Activated T-helper 2 cell treated with anti-CD3 and anti-CD28 coated beads, Interferon-gamma antibody, Interleukin-2, Interleukin-4, amounts not matched to agents 10 μg/mL and 5 μg/mL and 100 μg/mL, durations not matched to agents 14 hours and 24 hours and 36 hours (primary cell): ENCODE results near the gene SPATA7. TPM values are rescaled to one million over a fixed set of nuclear protein-coding genes. Genes with fewer than 3 reads are reported as not detected.
"Not testable (repeated sequence)": the region's sequence is repeated elsewhere in the genome, so short reads cannot be mapped to it uniquely, and the experiment has no call there.

Source experiments
- DNase-seq: peaks from one replicate; pipeline ENCODE4 v3.0.0; 2021; ENCODE audit warnings: low spot score
- H3K27ac Mint-ChIP-seq: one replicate; pipeline ENCODE4 v1.8.0; 2021; ENCODE audit warnings: mixed read lengths
- H3K27me3 Mint-ChIP-seq: one replicate; pipeline ENCODE4 v1.8.0; 2021; ENCODE audit warnings: low read depth, mixed read lengths
- H3K36me3 Mint-ChIP-seq: one replicate; pipeline ENCODE4 v1.8.0; 2021; ENCODE audit warnings: low read depth, mixed read lengths
- H3K4me1 Mint-ChIP-seq: one replicate; pipeline ENCODE4 v1.8.0; 2021; ENCODE audit warnings: low read depth, mixed read lengths
- H3K4me3 Mint-ChIP-seq: one replicate; pipeline ENCODE4 v1.8.0; 2021; ENCODE audit warnings: low read depth, mild to moderate bottlenecking, moderate library complexity, mixed read lengths
- H3K9me3 Mint-ChIP-seq: one replicate; pipeline ENCODE4 v1.8.0; 2021; ENCODE audit warnings: mixed read lengths
- intact Hi-C: fragments of 100-400 bp; cut with micrococcal nuclease; formaldehyde crosslinking; loops from one replicate; pipeline ENCODE4 v1.15.1; 2023
- total RNA-seq: library from RNA; stranded (reverse); gene quantifications from 2 replicates; pipeline ENCODE4 v1.2.3, GENCODE V29; 2022

Gene SPATA7
- total RNA-seq, 1 donor from 2014 or later = 3.1 TPM

GRCh38 chr14:88379706-88380343 is 5.6 kb upstream of the SPATA7 start:
- Mint-ChIP-seq H3K27me3 (peaks cover 30% of the 10 kb centered on the region), H3K36me3 (no peaks in the 10 kb centered on the region), H3K9me3 (no peaks in the 10 kb centered on the region), H3K4me3 (no peak overlapping the region), H3K27ac (no peak overlapping the region), H3K4me1 (peaks cover 10% of the 10 kb centered on the region)
- no peak for DNase-seq
- intact Hi-C loops = loop anchor here (10.0 kb wide), 1 partner anchor 375 kb away; the partner anchor contains the start of gene GPR65

GRCh38 chr14:88380405-88380804 is 5.1 kb upstream of the SPATA7 start:
- Mint-ChIP-seq H3K9me3 (no peaks in the 10 kb centered on the region), H3K27me3 (peaks cover 30% of the 10 kb centered on the region), H3K27ac (no peak overlapping the region), H3K4me1 (peaks cover 13% of the 10 kb centered on the region), H3K36me3 (no peaks in the 10 kb centered on the region), H3K4me3 (no peak overlapping the region)
- intact Hi-C loops = loop anchor here (10.0 kb wide), 1 partner anchor 376 kb away; the partner anchor contains the start of gene GPR65
- DNase-seq = no peak

- not testable (repeated sequence) for H3K4me3 Mint-ChIP-seq, H3K36me3 Mint-ChIP-seq, H3K9me3 Mint-ChIP-seq, DNase-seq, H3K27ac Mint-ChIP-seq
- H3K27me3 Mint-ChIP-seq = peaks cover 30% of the 10 kb centered on the region
- intact Hi-C loops = loop anchor here (10.0 kb wide), 1 partner anchor 377 kb away; the partner anchor contains the start of gene GPR65
- peaks cover 19% of the 10 kb centered on the region for H3K4me1 Mint-ChIP-seq
Observed at GRCh38 chr14:88381634-88382033, 3.8 kb upstream of the SPATA7 start.

GRCh38 chr14:88384718-88385117 is 739 bp upstream of the SPATA7 start:
- Mint-ChIP-seq H3K4me3 (peak overlapping the region; percentile 96), H3K36me3 (no peaks in the 10 kb centered on the region), H3K4me1 (peaks cover 19% of the 10 kb centered on the region), H3K27me3 (peaks cover 21% of the 10 kb centered on the region), H3K27ac (no peak overlapping the region), H3K9me3 (no peaks in the 10 kb centered on the region)
- DNase-seq = no peak
- intact Hi-C loops = loop anchor here (5.0 to 10.0 kb wide), 2 partner anchors 178 to 380 kb away; partner anchors contain the start of genes GPR65 and ZC3H14

- Mint-ChIP-seq H3K27me3 (peaks cover 21% of the 10 kb centered on the region), H3K27ac (no peak overlapping the region), H3K4me1 (peaks cover 19% of the 10 kb centered on the region), H3K36me3 (no peaks in the 10 kb centered on the region), H3K9me3 (no peaks in the 10 kb centered on the region), H3K4me3 (peak overlapping the region; percentile 96)
- no peak for DNase-seq
- intact Hi-C loops = loop anchor here (5.0 to 10.0 kb wide), 2 partner anchors 176 to 382 kb away; partner anchors contain the start of genes GPR65 and ZC3H14
Observed at GRCh38 chr14:88386256-88386794, 868 bp downstream of the SPATA7 start.

- no peak for DNase-seq
- Mint-ChIP-seq H3K27me3 (peaks cover 7% of the 10 kb centered on the region), H3K27ac (no peak overlapping the region), H3K9me3 (no peaks in the 10 kb centered on the region), H3K36me3 (no peaks in the 10 kb centered on the region), H3K4me1 (peaks cover 15% of the 10 kb centered on the region), H3K4me3 (no peak overlapping the region)
- intact Hi-C loops = loop anchor here (5.0 to 10.0 kb wide), 2 partner anchors 173 to 384 kb away; partner anchors contain the start of genes GPR65 and ZC3H14
Observed at GRCh38 chr14:88388741-88389282, 3.4 kb downstream of the SPATA7 start.

GRCh38 chr14:88392609-88393008 is 7.2 kb downstream of the SPATA7 start:
- H3K9me3 Mint-ChIP-seq = no peaks in the 10 kb centered on the region
- H3K4me1 Mint-ChIP-seq = no peaks in the 10 kb centered on the region
- H3K4me3 Mint-ChIP-seq = no peak overlapping the region
- peaks cover 2% of the 10 kb centered on the region for H3K27me3 Mint-ChIP-seq
- intact Hi-C loops = no loop called here
- DNase-seq = no peak
- no peak overlapping the region for H3K27ac Mint-ChIP-seq
- peaks cover 4% of the 10 kb centered on the region for H3K36me3 Mint-ChIP-seq

- H3K27ac Mint-ChIP-seq = no peak overlapping the region
- DNase-seq = no peak
- no peak overlapping the region for H3K4me3 Mint-ChIP-seq
- H3K9me3 Mint-ChIP-seq = peaks cover 13% of the 10 kb centered on the region
- no peaks in the 10 kb centered on the region for H3K27me3 Mint-ChIP-seq
- no peaks in the 10 kb centered on the region for H3K36me3 Mint-ChIP-seq
- H3K4me1 Mint-ChIP-seq = no peaks in the 10 kb centered on the region
- intact Hi-C loops = no loop called here
Observed at GRCh38 chr14:88411039-88411438, 25.6 kb downstream of the SPATA7 start.

- peaks cover 7% of the 10 kb centered on the region for H3K36me3 Mint-ChIP-seq
- H3K4me3 Mint-ChIP-seq = no peak overlapping the region
- H3K9me3 Mint-ChIP-seq = peaks cover 23% of the 10 kb centered on the region
- intact Hi-C loops = no loop called here
- H3K4me1 Mint-ChIP-seq = no peaks in the 10 kb centered on the region
- DNase-seq = no peak
- no peaks in the 10 kb centered on the region for H3K27me3 Mint-ChIP-seq
- no peak overlapping the region for H3K27ac Mint-ChIP-seq
Observed at GRCh38 chr14:88417594-88417993, 32.1 kb downstream of the SPATA7 start.

GRCh38 chr14:88420187-88420586 is 34.7 kb downstream of the SPATA7 start:
- Mint-ChIP-seq H3K27ac (no peak overlapping the region), H3K9me3 (peaks cover 18% of the 10 kb centered on the region), H3K4me3 (no peak overlapping the region), H3K4me1 (no peaks in the 10 kb centered on the region), H3K27me3 (no peaks in the 10 kb centered on the region), H3K36me3 (peaks cover 7% of the 10 kb centered on the region)
- no peak for DNase-seq
- intact Hi-C loops = no loop called here

GRCh38 chr14:88421286-88421685 is 35.8 kb downstream of the SPATA7 start:
- peaks cover 14% of the 10 kb centered on the region for H3K9me3 Mint-ChIP-seq
- intact Hi-C loops = no loop called here
- no peaks in the 10 kb centered on the region for H3K27me3 Mint-ChIP-seq
- H3K4me1 Mint-ChIP-seq = no peaks in the 10 kb centered on the region
- H3K36me3 Mint-ChIP-seq = peaks cover 7% of the 10 kb centered on the region
- DNase-seq = no peak
- H3K27ac Mint-ChIP-seq = no peak overlapping the region
- no peak overlapping the region for H3K4me3 Mint-ChIP-seq

- no peak overlapping the region for H3K4me3 Mint-ChIP-seq
- no peak for DNase-seq
- H3K27me3 Mint-ChIP-seq = no peaks in the 10 kb centered on the region
- intact Hi-C loops = no loop called here
- H3K36me3 Mint-ChIP-seq = peaks cover 7% of the 10 kb centered on the region
- H3K27ac Mint-ChIP-seq = no peak overlapping the region
- peaks cover 14% of the 10 kb centered on the region for H3K9me3 Mint-ChIP-seq
- H3K4me1 Mint-ChIP-seq = no peaks in the 10 kb centered on the region
Observed at GRCh38 chr14:88422047-88422446, 36.6 kb downstream of the SPATA7 start.
